DLD1 (cell line): ENCODE results near the gene CEACAM21.
"Not testable (repeated sequence)": the region's sequence is repeated elsewhere in the genome, so short reads cannot be mapped to it uniquely, and the experiment has no call there.

ENCODE experiments used
- in situ Hi-C: cut with HindIII; loops from 2 replicates; pipeline ENCODE4 v1.10.0; 2017; ENCODE audit warnings: low sequenced_read_pairs

CEACAM21 gene

DNA sequence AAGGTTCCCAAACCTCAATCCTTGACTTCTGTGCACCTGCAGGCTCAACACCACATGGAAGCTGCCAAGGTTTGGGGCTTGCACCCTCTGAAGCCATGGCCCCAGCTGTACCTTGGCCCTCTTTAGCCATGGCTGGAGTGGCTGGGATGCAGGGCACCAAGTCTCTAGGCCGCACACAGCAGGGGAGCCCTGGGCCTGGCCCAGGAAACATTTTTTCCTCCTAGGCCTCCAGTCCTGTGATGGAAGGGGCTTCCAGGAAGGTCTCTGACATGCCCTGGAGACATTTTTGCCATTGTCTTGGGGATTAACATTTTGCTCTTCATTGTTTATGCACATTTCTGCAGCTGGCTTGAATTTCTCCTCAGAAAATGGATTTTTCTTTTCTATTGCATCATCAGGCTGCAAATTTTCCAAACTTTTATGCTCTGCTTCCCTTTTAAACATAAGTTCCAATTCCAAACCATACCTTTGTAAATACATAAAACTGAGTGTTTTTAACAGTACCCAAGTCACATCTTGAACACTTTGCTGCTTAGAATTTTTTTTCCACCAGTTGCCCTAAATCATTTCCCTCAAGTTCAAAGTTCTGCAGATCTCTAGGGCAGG is 6.7 kb downstream of the CEACAM21 start:
- in situ Hi-C loops = not testable (repeated sequence)

DNA sequence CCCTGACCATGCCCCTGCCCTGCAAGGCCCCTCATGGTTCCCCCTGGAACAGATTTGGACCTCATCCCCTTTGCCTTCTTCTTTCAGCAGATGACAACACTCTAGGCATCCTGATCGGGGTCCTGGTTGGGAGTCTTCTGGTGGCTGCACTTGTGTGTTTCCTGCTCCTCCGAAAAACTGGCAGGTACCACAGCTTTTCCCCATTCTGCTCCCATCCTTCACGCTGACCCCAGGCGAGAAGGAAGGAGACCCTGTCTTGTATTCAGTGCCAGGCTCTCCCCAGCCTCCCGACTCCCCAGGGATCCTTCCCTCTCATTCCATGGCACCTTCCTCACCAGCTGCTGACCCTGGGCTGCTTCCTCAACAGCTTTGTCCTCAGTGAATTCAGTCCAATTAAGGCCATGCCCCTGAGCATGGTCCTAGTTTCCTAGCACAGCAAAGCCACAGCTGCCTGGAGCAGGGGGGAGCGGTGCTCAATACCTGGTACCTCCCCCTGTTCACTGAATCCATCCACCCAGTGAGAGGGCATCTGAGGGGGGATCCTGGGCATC is 8.4 kb downstream of the CEACAM21 start:
- in situ Hi-C loops = no loop called here

DNA sequence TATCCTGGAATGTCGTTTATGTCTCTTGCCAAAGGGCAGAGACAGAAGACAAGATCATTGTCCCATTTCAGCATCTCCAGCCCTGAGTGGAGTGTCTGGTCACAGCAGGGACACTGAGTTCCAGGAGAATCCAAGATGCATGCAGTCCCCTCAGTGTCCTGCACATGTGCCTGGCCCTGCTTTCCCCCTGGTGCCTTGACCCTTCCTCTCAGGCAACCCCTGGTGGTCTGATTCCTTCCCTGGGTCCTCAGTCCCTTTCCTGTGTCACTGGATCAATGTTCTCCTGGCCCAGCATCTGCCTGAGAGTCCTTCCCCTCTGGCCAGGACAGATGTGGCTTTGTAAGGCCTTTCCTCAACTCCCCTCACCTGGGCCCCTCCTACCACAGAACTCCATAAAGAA is 9.0 kb downstream of the CEACAM21 start:
- in situ Hi-C loops = no loop called here

DNA sequence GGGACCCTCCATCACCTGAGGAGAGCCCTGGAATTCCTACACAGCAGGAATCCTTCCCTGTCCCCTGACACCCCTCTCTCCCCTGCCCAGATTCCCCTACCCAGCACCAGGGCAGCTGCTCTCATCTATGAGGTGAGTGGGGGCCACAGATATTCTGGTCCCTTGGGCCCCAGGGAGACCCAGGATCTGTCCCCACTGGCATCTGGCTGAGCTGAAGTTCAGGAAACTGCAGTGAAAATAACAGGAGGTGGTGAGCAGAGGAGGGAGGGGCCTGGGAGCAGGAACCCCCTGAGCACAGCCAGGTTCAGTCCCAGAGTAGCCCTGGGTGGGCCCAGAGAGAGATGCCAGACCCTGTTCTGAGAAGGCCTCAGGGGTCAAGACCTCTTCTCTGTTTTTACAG is 10.1 kb downstream of the CEACAM21 start:
- in situ Hi-C loops = no loop called here

DNA sequence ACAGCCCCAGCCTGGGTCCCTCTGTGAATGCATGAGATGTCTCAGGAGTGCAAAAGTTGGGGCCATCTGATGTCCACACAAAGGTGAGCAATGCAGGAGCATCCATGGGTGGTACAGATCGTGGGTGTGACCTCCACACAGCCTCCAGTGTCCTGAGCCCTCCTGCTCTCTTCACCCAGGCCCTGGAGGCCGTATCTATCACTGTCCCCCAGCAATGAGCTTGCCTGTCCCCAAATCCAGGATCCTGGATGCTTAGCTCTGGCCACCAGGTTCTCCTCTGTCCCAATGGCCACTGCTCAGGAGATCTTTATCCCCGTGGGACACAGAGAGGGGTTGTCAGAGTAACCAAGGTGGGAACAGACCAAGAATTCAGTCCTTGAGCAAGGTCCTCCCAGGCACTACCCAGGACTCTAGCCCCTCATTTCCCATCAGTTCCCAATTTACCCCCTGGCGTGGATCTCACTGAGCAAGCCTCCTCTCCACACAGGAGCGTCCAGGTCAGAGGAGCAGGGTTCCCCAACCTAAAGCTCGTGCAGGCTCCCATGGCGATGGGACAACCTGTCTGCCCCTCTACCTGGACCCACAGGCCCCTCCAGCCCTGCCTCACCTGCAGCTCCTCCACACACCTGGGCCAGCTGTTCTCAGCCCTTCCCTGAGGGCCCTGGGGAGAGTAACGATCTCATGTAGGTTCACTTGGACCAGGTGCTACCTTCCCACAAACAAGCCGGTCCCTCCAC is 11.3 kb downstream of the CEACAM21 start:
- in situ Hi-C loops = no loop called here

DNA sequence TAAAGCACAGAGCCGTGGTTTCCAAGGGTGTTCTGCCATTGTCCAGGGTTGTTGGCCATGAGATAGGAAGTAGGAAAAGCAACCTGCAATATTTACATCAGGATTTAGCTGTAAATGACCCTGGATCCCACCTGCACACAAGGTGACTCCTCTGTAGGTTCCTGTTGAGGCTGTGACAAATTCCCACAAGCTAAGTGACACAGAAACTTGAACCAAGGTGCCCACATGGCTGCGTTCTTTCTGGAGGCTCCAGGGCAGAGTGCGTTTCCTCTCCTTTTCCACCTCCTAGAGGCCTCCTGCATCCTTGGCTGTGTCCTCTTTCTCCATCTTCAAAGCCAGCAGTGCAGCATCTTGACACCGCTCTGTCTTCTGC is 11.9 kb downstream of the CEACAM21 start:
- in situ Hi-C loops = no loop called here

DNA sequence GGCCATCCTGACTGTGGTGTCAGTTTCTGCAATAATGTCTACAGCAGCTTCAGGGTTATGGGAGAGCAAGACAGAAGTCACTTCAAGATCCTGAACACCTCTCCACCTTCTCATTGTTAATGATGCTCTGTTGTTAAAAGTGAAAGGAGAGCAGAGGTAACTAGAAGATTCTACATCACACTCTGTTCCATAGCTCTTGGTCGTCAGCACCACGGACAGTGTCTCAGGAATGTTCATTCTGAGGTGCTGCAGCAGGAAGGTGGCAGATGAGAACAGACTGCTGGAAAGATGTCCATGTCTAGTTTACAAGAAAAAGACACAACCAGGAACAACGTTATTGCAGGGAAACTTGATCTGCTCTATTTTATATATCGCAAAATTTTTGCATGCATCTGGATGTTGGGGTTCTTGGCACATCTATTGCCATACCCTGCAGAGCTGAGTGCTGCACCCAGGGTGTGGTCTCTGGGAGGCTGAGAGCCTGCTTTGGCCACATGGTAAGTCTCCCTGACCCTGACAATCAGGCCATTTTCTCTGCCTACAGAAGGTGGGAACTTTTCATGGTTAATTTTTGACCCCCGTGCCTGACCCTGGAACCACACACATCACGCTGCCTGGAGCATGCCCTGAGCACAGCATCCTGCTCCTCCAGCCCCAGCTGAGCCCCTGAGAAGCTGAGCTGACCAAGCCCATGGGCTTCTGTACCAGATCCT is 12.7 kb downstream of the CEACAM21 start:
- in situ Hi-C loops = no loop called here

DNA sequence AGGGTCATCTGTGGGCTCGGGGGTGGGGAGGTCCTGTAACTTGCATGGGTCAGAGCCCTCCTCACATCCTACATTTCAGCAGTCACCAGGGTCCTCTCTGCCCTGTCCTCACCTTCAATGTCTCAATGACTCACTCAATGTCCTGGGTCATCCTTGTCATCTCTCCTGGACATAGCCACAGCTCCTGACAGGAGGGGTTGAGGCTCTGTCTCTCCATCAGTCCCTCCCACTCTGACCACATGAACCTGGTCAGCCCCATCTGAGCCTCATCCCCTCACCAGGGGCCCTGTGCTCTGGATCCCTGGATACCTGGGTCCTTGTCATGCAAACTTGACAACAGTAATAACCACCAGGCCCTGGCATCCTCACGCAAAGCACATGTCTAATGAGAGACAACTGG is 13.4 kb downstream of the CEACAM21 start:
- in situ Hi-C loops = no loop called here

DNA sequence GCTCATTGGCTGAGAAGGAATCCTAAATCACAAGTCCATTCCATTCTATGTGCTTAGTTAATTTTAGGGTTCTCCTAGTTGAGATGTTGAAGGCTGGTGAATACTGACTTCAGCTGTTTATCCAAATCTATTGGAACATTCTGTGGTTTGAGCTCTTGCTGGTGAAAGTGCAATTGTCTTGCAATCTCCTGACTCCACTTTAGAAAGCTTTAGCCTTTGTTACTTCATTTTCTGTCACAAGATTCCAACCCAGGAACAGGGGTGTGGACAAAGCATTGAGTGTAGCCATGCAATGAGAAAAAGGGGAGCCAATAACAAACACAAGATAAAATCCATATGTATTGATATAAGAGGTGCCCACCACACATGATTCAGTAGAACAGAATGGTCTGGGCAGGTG is 15.0 kb downstream of the CEACAM21 start:
- in situ Hi-C loops = no loop called here

DNA sequence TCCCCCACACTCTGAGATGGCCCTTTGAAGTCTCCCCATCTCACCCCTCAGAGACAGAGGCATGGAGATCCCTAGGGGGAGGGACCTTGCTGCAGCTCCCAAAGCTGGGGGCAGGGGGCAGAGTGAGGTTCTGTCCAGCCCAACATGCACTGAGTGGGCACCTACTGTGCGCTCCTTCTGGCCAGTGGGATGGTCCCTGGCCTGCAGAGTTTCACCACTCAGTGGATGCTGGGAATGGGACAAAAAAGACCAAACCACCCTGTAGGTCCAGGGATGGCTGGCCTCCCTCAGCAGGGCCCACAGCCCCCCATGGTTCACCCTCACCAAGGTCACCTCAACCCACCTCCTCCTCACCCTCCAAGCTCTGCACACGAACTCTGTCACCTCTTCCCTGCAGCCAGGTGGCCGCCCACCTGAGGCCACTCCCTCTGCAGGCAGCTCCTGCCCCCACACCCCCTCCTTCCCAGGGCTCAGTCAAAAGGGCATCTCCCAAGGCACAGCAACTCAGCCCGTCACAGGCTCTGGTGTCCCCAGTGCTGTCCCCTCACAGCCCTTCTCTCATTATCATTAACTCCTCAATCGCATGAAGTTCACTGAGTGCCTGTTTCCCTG is 16.1 kb downstream of the CEACAM21 start:
- in situ Hi-C loops = no loop called here

DNA sequence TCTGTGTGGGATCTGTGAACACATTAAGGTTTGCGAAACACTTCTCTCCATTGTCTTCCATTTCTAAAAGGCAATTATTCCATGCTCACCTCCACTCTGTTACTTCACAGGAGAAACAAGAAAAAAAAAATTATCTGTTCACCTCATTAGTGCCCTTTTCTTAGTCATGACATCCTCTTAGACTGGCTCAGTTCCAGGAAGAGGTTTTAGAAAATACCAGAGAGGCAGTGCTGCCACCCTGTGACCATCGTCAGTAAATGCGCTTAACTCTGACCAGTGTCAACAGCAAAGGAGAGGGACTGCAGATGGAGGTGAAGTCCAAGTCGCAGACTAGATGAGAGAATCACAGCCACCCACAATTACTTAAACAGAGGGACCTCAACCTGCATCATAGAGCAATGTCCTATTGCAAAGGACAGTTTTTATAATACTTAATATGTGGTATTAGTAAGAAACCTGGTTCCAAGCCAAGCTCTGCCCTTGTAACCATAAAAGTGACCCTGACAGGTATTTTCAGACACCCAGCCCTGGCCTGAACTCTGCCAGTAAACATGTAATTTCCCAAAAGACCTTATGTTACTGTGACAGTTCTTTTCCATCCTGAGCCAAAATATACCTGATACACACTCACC is 19.4 kb downstream of the CEACAM21 start:
- in situ Hi-C loops = no loop called here

DNA sequence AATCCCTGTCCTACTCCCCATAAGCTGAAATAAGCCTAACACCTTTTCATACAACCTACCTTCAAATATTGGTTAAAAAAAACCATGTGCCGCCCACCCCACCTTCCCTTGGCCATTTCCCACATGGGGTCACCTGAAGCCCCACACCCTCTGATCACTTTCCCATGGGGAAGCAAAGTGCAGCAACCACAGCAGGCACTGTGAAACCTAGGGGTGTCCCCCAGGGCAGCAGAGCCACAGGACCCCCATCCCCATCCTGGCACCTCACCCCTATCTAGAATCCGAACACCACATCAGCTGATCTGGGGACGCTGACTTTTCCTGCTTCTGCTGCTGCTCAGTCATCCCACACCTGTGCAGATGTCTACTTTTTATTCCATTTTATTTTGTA is 19.9 kb downstream of the CEACAM21 start:
- in situ Hi-C loops = no loop called here

DNA sequence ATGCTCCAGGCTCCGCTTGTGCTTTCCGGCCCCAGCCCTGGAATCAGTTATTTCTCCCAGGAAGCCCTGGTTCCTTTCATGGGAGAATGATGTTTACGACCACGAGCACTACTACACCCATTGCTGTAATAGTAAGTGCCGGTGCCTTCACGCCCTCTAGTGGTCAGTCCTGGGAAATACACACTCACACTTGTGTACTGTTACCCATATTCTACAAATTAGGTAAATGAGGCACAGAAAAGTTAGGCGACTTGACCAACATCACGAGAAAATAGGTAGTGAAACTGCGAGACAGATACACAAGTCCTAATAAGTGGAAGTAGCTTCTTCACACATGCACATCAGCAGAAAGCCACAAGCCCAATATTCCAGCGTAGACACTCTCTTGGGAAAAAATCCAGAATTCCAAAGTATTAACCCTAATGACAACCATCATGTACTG is 21.7 kb downstream of the CEACAM21 start:
- in situ Hi-C loops = no loop called here

DNA sequence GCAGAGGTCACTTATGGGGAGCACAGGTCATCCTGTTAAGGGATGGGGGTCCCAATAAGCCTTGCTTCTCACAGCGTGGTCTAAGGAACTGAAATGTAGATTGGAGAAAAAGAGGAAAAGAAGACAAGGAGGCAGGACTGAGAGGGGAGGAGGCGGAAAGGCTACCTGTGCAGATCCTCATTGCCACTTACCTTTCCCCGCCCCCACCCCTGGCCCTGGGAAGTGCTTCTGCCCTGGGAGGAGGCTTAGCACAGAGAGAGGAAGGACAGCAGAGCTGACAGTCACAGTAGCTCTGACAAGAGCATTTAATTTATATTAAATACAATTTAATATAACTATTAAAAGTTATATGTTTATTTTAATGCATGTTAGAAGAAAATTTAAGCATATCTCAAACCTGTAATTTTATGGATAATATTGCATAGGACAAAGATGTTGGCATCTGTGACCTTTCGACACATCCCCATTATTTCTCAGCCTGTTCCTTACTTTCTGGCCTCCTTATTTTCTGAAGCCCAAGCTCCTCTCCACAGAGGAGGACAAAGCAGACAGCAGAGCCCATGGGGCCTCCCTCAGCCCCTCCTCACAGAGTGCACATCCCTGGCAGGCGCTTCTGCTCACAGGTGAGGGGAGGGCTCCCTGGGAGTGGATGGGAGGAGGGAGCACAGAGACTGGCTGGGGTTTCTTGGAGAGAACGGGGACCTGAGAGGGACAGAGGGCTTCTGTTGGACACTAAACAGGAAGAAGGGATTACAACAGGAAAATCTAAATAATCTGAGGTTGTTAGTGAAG is 23.4 kb downstream of the CEACAM21 start:
- in situ Hi-C loops = no loop called here

DNA sequence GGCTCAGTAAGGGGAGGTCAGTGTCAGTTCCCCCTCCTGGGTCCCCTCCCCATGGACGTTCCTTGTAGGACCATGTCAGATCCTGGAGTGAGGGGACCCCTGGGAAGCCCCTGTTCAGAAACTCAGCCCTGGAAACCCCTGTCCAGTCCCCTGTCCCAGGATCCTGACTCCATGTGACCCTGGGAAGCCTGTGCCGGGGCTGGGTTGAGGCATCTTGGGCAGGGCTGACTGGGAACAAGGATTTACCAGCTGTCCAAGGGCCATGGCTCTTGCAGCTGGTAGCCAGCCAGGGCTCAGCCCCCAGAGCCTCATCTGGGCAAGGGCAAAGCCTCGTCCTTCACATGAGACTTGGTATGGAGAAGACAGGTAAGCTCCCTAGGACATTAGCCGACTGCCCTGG is 25.8 kb downstream of the CEACAM21 start:
- in situ Hi-C loops = no loop called here

DNA sequence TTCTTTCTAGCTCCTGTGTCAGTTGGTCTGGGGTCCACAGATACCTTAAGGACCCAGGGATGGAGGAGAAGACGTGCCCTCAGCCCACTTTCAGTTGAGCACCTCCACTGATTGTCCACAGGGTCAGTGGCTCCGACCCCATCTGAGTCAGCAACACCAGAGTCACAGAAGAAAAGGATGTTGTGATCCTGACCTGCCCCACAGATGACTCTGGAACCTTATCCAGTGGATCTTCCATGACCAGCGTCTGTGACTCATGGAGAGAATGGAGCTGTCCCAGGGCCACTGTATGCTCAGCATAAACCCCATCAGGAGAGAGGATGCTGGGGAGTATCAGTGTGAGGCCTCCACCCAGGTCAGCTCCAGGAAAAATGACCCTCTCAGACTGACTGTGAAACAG is 28.9 kb downstream of the CEACAM21 start:
- in situ Hi-C loops = no loop called here

DNA sequence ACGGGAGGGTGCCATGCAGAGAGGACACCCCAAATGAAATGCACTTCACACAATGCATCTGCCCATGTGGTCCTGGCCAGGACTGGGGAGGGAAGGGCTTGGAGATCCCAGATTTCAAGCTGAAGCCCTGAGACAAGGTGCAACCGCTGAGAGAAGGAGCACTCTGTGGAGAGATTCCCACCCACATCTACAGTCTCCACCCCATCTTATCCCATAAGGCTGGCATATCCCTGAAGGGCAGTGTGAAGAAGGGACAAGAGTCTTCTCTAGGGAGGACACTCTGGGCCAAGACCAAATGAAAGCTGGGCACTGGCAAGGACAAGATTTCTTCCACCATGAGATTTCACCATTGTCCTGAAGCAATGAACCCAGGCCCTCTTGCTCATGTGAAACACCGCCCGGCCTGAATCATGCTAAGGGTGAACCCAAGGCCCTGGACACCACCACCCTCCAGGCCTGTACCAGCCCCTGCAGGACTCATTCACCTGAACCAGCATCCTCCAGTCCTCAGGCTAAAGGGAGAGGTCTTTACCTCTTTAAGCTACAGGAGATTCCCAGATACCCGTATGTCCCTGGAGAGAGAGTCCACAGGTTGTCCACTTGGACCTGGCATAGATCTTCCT is 30.4 kb downstream of the CEACAM21 start:
- in situ Hi-C loops = no loop called here

DNA sequence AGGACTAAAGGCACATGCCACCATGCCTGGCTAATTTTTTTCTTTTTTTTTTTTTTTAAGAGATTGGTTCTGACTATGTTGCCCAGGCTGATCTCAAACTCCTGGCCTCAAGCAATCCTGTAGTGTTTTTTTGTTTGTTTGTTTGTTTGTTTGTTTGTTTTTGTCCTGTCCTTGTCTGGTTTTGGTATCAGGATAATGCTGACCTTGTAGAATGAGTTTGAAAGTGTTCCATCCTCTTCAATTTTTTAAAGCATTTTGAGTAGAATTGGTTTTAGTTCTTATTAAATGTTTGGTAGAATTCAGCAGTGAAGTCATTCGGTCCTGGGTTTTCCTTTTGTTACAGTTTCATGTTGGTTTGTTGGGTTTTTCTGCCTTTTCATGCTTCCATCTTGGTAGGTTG is 31.7 kb downstream of the CEACAM21 start:
- in situ Hi-C loops = no loop called here

DNA sequence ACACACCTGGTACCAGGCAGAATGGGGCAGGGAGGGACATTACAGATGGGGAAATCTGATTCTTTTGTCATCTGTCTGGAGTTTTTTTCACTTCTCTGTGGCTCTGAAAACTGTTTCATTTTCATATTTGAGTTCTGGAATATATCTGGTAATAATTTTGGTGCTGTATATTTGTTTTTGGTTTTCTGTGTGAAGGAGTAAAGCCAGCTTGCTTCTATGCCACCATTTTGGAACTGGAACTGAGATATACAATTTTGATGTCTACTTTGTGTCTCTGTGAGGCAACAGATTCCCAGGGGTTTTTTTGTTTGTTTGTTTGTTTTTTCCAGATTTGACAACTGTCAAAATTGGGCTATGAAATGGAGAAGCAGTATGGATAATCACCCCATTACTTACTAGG is 34.8 kb downstream of the CEACAM21 start:
- in situ Hi-C loops = no loop called here

DNA sequence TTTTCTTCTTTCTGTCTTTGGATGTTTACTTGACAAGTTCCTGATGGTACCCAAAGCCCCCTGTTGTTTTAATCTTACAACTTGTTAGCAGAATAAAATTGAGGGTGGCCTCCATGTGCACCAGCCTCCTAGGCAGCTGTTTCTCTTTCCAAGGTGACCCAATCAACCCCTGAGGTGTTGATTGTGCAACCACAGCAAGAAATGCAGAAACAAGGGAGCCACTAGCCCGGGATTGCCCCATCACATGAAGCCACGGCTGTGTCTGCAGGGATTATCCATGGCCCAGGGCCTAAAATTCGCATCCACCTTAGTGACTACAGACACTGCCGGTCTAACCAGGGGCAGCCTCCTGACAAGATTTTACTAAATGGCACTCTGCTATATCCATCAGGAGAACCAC is 36.5 kb downstream of the CEACAM21 start:
- in situ Hi-C loops = no loop called here
